Type B pancreatic cell (in vitro differentiated cells): ENCODE data around the gene ENTHD1. TPM values are rescaled to one million over a fixed set of nuclear protein-coding genes. Genes with fewer than 3 reads are reported as not detected.

Experiments used
- DNase-seq: peaks from one replicate; pipeline ENCODE4 v3.0.0; 2021; ENCODE audit warnings: mixed read lengths; ENCODE audit not compliant: unreplicated experiment; ENCODE audit errors: extremely low spot score
- H3K27ac Mint-ChIP-seq: 2 replicates; pipeline ENCODE4 v1.8.0; 2021; ENCODE audit warnings: mild to moderate bottlenecking, mixed read lengths
- H3K27me3 Mint-ChIP-seq: 2 replicates; pipeline ENCODE4 v1.8.0; 2021; ENCODE audit warnings: mixed read lengths
- H3K36me3 Mint-ChIP-seq: 2 replicates; pipeline ENCODE4 v1.8.0; 2021; ENCODE audit warnings: mixed read lengths
- H3K4me1 Mint-ChIP-seq: one replicate; pipeline ENCODE4 v1.8.0; 2021; ENCODE audit warnings: mixed read lengths; ENCODE audit not compliant: unreplicated experiment
- H3K4me3 Mint-ChIP-seq: 2 replicates; pipeline ENCODE4 v1.8.0; 2021; ENCODE audit warnings: mild to moderate bottlenecking, mixed read lengths
- H3K9me3 Mint-ChIP-seq: 2 replicates; pipeline ENCODE4 v1.8.0; 2021; ENCODE audit warnings: mixed read lengths
- total RNA-seq: library from RNA; stranded (reverse); gene quantifications from 2 replicates; pipeline ENCODE4 v1.2.1, GENCODE V29; 2021; ENCODE audit warnings: low replicate concordance
- TF ChIP-seq, protein P1 (sequence below): fragments of 200-600 bp; sonication (generic); conservative IDR thresholded peaks from 2 replicates; pipeline ENCODE4 v1.5.0; 2021; ENCODE audit warnings: antibody characterized with exemption, mild to moderate bottlenecking

The ENTHD1 gene
- total RNA-seq, 1 donor from 2014 or later, result not detected

DNA sequence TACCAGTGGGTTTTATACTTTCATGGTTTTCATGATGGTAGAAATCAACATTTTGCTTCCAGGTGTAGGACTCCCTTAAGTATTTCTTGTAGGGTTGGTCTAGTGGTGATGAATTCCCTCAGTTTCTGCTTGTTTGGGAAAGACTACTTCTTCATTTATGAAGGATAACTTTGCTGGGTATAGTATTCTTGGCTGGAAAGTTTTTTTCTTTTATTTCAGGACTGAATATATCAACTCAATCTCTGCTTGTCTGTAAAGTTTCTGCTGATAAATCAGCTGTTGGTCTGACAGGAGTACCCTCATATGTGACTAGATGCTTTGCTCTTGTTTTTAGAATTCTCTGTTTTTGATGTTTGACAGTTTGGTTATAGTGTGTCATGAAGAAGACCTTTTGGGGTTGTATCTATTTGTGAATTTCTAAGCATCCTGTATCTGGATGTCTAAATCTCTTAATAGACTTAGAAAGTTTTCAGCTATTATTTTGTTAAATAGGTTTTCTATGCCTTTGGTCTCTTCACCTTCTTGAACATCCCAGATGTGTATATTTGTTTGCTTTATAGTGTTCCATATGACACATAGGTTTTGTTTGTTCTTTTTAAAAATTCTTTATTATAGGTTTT, 95.9 kb downstream of the ENTHD1 start:
- H3K9me3 Mint-ChIP-seq, result peaks cover 12% of the 10 kb centered on the region
- H3K4me1 Mint-ChIP-seq, result peaks cover 4% of the 10 kb centered on the region
- H3K27ac Mint-ChIP-seq, result no peak overlapping the region
- TF ChIP-seq, protein P1, sequence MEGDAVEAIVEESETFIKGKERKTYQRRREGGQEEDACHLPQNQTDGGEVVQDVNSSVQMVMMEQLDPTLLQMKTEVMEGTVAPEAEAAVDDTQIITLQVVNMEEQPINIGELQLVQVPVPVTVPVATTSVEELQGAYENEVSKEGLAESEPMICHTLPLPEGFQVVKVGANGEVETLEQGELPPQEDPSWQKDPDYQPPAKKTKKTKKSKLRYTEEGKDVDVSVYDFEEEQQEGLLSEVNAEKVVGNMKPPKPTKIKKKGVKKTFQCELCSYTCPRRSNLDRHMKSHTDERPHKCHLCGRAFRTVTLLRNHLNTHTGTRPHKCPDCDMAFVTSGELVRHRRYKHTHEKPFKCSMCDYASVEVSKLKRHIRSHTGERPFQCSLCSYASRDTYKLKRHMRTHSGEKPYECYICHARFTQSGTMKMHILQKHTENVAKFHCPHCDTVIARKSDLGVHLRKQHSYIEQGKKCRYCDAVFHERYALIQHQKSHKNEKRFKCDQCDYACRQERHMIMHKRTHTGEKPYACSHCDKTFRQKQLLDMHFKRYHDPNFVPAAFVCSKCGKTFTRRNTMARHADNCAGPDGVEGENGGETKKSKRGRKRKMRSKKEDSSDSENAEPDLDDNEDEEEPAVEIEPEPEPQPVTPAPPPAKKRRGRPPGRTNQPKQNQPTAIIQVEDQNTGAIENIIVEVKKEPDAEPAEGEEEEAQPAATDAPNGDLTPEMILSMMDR, result no peak
- H3K36me3 Mint-ChIP-seq, result no peaks in the 10 kb centered on the region
- peaks cover 22% of the 10 kb centered on the region for H3K27me3 Mint-ChIP-seq
- H3K4me3 Mint-ChIP-seq, result no peak overlapping the region
- no peak for DNase-seq

DNA sequence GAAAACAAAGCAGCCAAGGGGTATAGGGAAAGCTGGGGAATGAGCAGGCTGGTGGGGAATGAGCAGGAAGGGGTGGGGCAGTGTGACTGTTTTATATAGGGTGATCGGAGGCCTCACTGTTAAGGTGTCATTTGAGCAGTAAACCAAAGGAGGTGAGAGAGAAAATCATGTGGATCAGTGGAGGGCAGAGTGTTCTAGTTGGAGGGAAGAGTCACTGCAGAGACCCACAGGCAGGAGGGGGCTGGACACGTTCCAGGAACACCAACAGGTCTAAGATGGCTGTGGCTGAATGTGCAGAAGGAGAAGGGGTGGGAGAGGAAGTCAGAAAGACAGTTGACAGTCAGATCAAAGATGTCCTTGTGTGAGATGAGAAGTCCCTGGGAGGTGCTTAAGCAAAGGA, 103.8 kb downstream of the ENTHD1 start:
- Mint-ChIP-seq H3K36me3 (no peaks in the 10 kb centered on the region), H3K27me3 (peaks cover 15% of the 10 kb centered on the region), H3K4me3 (no peak overlapping the region), H3K4me1 (no peaks in the 10 kb centered on the region), H3K27ac (no peak overlapping the region), H3K9me3 (no peaks in the 10 kb centered on the region)
- TF ChIP-seq, protein P1, result no peak
- DNase-seq, result no peak

DNA sequence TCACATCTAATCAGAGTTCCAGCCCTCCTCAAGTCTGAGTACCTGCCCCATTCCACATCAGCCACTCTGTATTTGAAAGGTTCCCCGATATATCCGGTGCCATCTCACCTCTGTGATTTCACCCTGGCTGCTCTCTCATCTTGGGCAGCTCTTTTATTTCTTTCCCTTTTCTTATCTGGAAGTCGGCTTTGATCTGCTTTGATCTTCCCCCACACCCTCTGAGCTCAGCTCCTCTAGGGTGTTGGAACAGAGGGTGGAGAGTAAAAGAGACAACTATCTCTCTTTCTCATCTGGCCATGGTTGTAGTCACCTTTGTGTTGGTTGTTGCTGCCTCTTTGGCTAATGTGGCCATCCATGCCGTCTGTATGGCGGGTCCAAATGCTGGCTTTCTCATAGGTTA, 108.3 kb downstream of the ENTHD1 start:
- H3K4me1 Mint-ChIP-seq, result no peaks in the 10 kb centered on the region
- no peak for DNase-seq
- peaks cover 22% of the 10 kb centered on the region for H3K27me3 Mint-ChIP-seq
- H3K27ac Mint-ChIP-seq, result no peak overlapping the region
- no peak overlapping the region for H3K4me3 Mint-ChIP-seq
- H3K36me3 Mint-ChIP-seq, result no peaks in the 10 kb centered on the region
- TF ChIP-seq, protein P1, result no peak
- H3K9me3 Mint-ChIP-seq, result no peaks in the 10 kb centered on the region

DNA sequence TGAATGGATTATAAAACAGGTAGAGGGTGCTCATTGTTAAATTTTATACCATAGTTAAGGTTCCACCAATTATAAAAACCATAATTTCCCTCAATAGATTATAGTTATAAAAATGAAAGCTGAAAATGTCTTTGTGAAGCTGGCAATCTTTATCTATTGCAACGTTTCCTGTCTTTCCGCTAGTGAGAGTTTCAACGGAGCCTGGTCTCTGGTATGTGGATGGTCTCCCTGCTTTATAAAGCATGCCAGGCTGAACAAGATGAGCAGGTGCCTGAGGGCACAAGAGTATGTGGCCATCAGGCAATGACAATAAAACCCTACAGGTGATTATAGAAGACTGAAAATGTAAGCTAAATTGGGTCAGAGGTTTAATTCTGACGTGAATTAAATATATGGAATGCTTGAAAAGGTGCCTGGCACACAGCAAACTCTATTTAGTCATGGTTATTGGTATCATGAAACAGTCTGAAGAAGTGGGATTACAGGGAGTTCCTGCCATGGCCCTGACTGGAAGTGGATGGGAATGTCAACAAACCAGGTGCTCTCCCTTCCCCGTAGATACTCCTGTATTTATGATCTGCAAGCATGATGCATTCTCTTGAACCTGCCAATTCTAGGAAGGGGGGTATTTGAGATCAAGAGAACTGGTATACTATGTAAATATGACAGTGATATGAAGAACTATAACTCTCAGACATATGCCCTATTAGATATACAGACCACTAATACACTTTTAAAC, 115.7 kb downstream of the ENTHD1 start:
- Mint-ChIP-seq H3K4me1 (no peaks in the 10 kb centered on the region), H3K36me3 (no peaks in the 10 kb centered on the region), H3K4me3 (no peak overlapping the region), H3K9me3 (no peaks in the 10 kb centered on the region), H3K27ac (no peak overlapping the region), H3K27me3 (peaks cover 24% of the 10 kb centered on the region)
- no peak for DNase-seq
- TF ChIP-seq, protein P1, result no peak

DNA sequence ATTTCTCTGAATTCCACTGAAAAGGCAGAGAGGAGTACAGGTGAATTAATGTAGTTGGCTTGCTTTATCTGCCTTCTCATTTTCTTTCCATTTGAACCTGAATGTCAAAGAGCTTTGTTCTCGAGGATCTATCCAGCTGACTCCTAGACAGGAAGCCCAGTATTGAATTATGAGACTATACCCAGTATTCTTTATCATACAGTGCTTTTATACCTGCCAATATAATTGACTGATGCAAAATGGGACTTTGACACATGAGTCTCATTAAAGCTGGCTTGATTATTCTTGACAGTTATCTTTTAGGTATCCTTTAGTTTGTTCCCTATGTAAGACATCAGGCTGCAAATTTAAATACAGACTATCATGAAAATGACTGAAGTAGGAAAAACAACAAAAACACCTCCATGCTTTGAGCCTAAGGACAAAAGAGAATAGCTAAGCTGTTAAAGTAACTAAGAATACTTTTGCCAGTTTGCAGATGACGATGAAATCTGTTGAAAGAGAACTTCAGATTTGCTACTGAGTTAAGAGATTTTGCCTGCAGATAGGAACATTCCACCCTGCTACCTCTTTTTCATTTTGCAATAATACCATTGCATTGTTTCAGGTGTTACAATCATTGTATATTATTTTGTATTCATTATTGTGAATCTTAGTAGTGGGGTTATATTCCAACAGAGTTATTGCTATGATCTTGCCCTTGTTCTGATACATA, 117.1 kb downstream of the ENTHD1 start:
- Mint-ChIP-seq H3K9me3 (no peaks in the 10 kb centered on the region), H3K27me3 (peaks cover 17% of the 10 kb centered on the region), H3K4me1 (no peaks in the 10 kb centered on the region), H3K4me3 (no peak overlapping the region), H3K36me3 (no peaks in the 10 kb centered on the region), H3K27ac (no peak overlapping the region)
- DNase-seq, result no peak
- TF ChIP-seq, protein P1, result no peak
